GM10266 (cell line): ENCODE results near the gene PROSER3.

ENCODE experiments used
- DNase-seq: peaks from one replicate; pipeline ENCODE4 v3.0.0; 2012; ENCODE audit errors: extremely low spot score
- CTCF ChIP-seq: IDR thresholded peaks from 2 replicates; pipeline ENCODE4 v1.5.1; 2012; ENCODE audit warnings: mild to moderate bottlenecking, low read depth; ENCODE audit not compliant: control insufficient read depth, insufficient read depth; ENCODE audit errors: missing control alignments

PROSER3 gene

GRCh38 chr19:35745328-35746086, 12.5 kb upstream of the PROSER3 start, which contains the start of the genes PSENEN and U2AF1L4:
Gene PSENEN (plus strand): TSS chr19:35745651. CDS start chr19:35745931, 280 bp downstream.
Gene U2AF1L4 (minus strand): TSS chr19:35745418. CDS start chr19:35745391, 27 bp downstream.
- DNase-seq = peak; percentile 91
- no peak for TF ChIP-seq CTCF

GRCh38 chr19:35746087-35746462, 11.9 kb upstream of the PROSER3 start:
- DNase-seq = no peak
- TF ChIP-seq CTCF = no peak

- DNase-seq = no peak
- TF ChIP-seq CTCF = no peak
Measured at GRCh38 chr19:35746531-35746930, 11.4 kb upstream of the PROSER3 start.

- DNase-seq = peak; percentile 94
- TF ChIP-seq CTCF = no peak
Measured at GRCh38 chr19:35748106-35749020, 9.6 kb upstream of the PROSER3 start, which contains the start of gene LIN37. Gene LIN37 (plus strand): TSS chr19:35748576. CDS start chr19:35748725, 149 bp downstream.

GRCh38 chr19:35750167-35750566, 7.8 kb upstream of the PROSER3 start:
- TF ChIP-seq CTCF = no peak
- no peak for DNase-seq

GRCh38 chr19:35751839-35752745, 5.9 kb upstream of the PROSER3 start:
- TF ChIP-seq CTCF = no peak

More at GRCh38 chr19:35751839-35752745, 5.9 kb upstream of the PROSER3 start:
- no peak for DNase-seq
